ENCODE data around the gene DTNA.

GRCh38 chr18:34786162-34786741, 76.2 kb downstream of the DTNA start:
- TF ChIP-seq EZH2 (IDR thresholded peaks at IDR 0.05; ENCODE audit: low read length, unreplicated experiment) (no peak), EZH2phosphoT487 (IDR thresholded peaks at IDR 0.05; ENCODE audit: borderline replicate concordance, low read length) (no peak)
- TF ChIP-seq, protein P1, sequence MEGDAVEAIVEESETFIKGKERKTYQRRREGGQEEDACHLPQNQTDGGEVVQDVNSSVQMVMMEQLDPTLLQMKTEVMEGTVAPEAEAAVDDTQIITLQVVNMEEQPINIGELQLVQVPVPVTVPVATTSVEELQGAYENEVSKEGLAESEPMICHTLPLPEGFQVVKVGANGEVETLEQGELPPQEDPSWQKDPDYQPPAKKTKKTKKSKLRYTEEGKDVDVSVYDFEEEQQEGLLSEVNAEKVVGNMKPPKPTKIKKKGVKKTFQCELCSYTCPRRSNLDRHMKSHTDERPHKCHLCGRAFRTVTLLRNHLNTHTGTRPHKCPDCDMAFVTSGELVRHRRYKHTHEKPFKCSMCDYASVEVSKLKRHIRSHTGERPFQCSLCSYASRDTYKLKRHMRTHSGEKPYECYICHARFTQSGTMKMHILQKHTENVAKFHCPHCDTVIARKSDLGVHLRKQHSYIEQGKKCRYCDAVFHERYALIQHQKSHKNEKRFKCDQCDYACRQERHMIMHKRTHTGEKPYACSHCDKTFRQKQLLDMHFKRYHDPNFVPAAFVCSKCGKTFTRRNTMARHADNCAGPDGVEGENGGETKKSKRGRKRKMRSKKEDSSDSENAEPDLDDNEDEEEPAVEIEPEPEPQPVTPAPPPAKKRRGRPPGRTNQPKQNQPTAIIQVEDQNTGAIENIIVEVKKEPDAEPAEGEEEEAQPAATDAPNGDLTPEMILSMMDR (conservative IDR thresholded peaks at IDR 0.05; ENCODE audit: low read depth, low read length), result no peak

Data from PC-3 (cell line).